Measurements from ENCODE around the gene ZAP70.

The ZAP70 gene

DNA sequence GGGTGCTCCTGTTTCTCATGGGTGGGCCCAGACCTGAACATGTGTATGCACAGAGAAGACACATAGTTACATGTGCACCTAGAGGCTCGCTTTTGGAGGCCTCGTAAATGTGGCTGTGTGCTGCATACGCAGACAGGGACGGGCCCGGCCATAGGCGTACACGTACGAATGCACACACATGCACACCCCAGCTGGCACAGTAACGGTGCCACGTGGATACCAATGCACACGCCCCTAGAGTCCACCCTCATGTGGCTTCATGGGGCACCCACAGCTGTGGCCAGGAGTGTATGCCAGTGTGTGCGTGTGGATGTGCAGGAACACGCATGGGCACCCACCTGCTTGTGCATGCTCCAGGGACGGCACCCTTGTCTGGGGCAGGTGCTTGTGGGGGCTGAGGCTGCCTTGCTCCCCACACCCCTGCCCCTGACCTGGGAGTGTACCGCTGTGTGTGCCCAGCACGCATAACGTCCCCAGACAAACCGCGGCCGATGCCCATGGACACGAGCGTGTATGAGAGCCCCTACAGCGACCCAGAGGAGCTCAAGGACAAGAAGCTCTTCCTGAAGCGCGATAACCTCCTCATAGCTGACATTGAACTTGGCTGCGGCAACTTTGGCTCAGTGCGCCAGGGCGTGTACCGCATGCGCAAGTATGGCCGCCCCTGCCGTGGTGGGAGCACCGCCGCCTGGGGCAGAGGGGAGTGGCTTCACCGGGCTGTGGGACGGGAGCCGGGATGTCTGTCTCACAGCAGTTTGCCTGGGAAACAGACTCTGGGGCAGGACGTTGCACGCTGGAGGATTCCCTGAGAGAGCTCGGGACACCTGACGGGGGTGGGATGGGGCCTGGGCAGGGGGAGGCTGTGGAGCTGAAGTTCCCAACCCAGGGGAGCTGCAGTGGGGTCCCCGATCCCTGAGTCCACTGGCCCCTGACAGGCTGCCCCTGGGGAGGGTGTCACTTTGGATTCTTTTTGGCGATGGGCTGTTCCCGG lies 21.0 kb downstream of the ZAP70 start:
- DNase-seq (ENCODE audit: low read depth), result no peak

DNA sequence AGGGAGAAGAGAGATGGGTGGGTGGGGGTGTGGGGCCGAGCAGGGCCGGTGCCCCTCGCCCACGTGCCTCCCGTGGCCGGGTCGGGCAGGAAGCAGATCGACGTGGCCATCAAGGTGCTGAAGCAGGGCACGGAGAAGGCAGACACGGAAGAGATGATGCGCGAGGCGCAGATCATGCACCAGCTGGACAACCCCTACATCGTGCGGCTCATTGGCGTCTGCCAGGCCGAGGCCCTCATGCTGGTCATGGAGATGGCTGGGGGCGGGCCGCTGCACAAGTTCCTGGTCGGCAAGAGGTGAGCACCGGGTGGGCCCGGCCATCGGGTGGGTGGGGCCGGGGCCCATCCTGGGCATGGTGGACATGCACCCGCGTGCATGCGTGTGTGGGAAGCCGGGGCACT lies 21.8 kb downstream of the ZAP70 start:
- no peak for DNase-seq (ENCODE audit: low read depth)

DNA sequence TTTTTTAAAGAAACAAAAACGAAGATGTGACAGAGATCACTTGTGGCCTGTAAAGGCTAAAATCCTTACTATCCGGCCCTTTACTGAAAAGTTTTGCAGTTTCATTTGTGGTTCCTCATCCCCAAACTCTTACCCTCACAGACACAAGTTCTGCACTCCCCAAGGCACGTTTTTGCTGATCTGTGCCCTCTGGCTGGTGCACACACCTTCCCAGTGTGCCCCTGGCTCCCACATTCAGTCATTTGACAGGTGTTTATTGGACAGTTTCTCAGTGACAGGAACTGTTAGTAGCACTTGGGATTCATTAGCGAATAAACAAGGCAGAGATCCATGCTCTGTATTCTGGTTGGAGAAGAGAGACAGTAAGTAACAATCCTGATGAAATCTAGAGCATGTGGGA lies 22.8 kb downstream of the ZAP70 start:
- no peak for DNase-seq (ENCODE audit: low read depth)

DNA sequence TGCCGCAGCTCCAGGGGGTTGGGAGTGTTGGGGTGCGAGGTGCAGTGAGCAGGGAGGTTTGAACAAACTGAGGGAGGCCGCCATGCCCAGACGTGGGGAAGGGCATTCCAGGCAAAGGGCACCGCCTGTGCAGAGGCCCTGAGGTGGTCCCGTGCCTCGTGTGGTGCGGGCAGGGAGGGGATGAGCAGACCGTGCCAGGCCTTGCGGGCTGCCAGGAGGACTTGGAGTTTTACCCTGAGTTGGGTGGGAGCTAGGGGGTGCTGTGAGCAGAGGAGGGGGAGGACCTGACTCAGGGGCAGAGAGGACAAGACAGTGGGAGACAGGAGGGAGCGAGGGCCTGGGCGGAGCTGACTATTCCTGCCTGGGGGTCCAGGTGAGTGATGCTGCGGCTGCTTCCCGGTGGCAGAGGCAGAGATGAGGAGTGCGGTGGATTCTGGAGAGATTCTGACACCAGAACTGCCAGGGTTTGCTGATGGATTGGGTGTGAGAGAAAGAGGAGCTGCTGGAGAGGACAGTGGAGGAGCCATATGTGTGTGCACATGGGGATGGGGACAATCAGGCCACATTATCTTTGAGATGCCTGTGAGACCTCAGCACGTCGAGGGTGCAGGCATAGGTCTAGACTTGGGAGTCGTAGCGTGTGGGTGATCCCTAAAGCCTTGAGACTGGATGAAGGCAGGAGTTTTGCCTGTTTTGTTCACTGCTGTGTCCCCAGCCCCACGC lies 23.4 kb downstream of the ZAP70 start:
- no peak for DNase-seq (ENCODE audit: low read depth)

DNA sequence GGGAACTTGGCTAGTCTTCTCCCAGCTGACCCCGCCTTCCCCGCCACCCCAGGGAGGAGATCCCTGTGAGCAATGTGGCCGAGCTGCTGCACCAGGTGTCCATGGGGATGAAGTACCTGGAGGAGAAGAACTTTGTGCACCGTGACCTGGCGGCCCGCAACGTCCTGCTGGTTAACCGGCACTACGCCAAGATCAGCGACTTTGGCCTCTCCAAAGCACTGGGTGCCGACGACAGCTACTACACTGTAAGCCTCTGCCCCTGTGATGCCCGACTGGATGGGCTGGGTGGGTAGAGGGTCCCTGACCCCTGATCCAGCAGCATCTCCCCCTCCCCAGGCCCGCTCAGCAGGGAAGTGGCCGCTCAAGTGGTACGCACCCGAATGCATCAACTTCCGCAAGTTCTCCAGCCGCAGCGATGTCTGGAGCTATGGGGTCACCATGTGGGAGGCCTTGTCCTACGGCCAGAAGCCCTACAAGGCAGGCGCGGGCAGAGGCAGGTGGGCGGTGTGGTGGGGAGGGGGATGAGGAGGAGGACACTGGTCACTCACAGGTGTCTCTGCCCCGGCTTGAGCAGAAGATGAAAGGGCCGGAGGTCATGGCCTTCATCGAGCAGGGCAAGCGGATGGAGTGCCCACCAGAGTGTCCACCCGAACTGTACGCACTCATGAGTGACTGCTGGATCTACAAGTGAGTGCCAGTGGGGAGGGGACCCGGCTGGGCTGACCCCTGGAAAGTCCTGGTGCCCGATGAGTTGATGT lies 24.2 kb downstream of the ZAP70 start:
- DNase-seq (ENCODE audit: low read depth), result no peak

DNA sequence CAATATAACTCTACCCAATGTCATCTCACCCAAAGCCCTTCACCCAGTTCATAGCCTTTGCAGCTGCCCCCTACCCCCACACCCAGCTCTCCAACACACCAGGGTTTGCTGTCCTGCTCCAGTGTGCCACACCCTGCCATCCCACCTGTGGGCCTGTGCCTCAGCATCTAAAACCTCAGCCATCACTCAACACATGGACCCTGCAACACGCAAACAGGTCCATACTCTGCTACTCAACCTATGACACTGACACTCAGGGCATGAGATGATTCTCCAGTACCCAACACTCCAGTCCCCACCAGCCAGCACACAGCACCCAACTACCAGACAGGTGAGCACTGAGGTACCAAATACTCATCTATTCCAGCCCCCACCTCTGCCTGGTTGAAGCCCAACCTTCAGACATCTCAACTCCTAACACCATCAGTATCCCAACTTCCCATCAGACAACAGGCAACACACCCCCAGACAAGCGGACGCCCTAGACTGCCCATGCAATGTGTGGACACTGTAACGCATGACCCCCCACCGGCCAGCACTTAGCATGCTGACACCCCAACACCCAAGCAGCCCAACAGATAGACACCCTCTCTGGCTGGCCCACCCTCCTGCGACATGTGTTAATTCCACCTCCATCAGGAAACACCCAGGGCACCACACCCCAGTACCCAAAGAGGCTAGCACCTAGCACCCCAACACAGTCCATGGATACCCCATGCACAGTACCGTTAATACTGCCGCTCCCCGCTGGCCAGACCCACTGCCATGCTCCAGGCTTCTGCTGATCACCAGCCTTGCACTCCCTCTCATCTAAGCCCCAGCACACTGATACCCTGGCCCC lies 25.0 kb downstream of the ZAP70 start:
- no peak for DNase-seq (ENCODE audit: low read depth)

DNA sequence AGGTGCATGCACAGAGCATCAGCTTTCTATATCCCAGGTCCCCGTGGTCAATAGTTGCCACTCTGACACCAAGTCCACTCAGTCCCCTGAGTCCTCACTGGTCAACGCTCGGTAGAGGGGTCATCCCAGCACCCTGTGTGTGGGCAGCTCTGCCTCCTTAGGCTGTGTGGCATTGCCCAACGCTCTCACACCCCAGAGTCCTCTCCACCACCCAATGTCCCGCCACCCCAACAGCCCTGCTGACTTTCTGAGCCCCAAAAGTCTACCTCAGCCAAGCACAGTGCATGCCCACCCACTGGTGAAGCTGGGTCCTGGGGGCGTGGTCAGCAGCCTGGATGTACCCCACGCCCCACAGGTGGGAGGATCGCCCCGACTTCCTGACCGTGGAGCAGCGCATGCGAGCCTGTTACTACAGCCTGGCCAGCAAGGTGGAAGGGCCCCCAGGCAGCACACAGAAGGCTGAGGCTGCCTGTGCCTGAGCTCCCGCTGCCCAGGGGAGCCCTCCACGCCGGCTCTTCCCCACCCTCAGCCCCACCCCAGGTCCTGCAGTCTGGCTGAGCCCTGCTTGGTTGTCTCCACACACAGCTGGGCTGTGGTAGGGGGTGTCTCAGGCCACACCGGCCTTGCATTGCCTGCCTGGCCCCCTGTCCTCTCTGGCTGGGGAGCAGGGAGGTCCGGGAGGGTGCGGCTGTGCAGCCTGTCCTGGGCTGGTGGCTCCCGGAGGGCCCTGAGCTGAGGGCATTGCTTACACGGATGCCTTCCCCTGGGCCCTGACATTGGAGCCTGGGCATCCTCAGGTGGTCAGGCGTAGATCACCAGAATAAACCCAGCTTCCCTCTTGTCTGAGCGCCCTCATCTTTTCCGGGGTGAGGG lies 25.9 kb downstream of the ZAP70 start:
- DNase-seq (ENCODE audit: low read depth), result no peak

DNA sequence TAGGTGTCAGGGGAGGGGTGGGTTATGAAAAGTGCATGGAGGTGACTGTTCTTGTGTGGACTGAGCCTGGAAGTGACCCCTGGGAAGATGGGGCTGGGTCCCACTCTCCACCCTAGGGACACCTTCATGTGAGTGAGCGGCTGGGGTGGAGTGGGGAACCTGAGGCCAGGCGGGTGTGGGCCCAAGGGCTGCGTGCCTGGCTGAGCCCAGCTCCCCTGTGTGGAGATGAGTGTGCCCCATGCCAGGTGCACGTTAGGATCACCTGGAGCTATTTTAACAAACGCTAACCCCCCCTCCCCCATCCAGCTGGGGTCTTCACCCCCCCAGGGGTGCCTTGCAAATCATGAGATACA lies 26.5 kb downstream of the ZAP70 start:
- no peak for DNase-seq (ENCODE audit: low read depth)

DNA sequence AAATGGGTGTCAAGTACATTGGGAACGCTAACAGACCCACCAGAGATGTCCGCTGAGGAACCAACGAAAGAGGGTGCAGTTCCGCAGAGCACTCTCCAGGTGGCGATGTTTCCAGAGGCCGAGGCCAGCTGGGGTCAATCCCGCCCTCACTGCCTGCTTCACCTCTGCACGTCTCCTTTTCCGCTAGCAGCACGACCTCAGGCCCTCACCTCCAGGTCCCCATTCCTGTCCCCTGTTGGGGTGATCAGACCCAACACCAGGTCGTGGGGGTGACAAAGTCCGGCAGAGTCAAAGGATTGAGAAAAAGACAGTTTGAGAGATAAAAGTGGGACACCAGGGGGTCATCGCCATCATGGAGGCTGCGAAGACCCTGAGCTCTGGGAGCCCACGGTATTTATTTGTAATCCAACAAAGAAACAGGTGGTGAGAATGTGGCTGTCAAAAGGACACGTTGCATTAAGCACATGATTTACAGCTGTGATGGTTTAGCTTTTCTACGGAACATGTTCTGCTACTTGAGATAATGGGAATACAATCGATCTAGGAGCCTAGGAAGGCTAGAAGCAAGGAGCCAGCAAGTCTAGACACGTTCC lies 27.3 kb downstream of the ZAP70 start:
- no peak for DNase-seq (ENCODE audit: low read depth)

DNA sequence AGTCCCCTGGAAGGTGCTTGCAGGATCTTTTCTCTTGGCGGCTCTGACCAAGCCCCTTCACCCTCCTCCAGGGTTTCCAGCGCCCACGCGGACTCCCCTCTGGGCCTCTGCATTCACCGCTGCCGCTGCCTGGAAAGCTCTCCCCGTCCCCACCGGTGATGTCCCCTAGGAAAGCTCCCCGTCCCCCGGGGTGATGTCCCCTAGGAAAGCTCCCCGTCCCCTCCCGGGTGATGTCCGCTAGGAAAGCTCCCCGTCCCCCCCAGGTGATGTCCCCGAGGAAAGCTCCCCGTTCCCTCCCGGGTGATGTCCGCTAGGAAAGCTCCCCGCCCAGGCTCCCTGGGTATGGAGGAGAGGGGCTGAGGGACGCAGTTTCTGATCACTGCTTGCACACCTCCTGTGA lies 27.9 kb downstream of the ZAP70 start:
- no peak for DNase-seq (ENCODE audit: low read depth)

DNA sequence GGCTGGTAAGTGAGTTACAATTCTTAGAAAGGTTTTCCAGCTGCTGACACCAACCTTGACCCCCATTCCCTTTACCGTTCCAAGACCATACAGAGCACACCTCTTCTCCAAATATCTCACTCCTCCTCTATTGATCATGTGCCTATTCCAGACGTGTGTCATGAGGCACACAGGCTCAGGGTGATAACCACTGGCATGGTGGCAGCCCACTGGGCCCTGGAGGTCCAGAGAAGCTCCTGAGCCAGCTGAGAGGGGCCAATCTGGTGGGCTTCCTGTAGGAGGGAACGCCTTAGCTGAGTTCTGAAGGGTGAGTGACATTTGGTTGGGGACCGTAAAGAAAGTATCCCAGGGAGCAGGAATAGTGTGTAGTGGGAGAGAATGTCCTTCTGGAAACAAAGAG lies 28.3 kb downstream of the ZAP70 start:
- DNase-seq (ENCODE audit: low read depth), result no peak

DNA sequence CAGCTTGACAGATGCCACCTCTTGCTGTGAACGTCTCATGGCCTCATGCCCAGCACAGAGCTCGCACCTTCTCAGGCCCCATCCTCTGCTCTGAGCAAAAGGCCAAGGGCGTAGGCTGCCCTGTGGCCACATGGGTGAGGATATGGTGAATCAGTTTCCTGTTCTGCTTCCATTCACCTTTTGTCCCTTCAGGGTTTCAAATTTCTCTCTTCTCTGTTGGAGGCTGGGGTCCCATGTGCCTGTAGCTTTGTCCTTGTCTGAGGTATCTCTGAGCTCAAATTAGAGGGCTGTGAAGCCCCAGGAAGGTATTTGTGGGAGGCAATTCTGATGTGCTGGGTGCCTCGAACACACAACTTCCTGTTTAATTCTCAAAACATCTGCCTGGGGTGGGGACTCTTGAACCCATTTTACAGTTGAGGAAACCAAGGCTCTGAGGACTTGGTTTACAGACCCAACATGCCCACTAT lies 29.0 kb downstream of the ZAP70 start:
- DNase-seq (ENCODE audit: low read depth), result no peak

DNA sequence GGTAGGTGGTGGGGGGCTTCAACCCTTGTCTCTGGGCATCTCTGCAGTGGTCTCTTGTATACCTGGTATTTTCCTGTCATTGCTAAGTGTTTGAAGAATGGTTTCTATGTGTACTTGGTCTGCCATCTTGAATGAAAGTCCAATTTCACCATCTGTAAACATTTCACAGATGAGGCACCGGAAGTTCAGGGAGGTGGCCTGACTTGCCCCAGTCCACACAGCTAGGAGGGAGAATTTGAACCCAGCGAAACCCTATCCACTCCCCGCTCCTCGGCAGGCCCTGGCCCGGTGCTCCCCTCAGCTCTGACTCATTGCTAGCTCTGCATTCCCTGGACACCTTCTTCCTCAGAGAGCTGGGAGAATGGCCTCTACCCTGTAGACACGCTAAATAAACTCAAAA lies 30.5 kb downstream of the ZAP70 start:
- DNase-seq (ENCODE audit: low read depth), result no peak

DNA sequence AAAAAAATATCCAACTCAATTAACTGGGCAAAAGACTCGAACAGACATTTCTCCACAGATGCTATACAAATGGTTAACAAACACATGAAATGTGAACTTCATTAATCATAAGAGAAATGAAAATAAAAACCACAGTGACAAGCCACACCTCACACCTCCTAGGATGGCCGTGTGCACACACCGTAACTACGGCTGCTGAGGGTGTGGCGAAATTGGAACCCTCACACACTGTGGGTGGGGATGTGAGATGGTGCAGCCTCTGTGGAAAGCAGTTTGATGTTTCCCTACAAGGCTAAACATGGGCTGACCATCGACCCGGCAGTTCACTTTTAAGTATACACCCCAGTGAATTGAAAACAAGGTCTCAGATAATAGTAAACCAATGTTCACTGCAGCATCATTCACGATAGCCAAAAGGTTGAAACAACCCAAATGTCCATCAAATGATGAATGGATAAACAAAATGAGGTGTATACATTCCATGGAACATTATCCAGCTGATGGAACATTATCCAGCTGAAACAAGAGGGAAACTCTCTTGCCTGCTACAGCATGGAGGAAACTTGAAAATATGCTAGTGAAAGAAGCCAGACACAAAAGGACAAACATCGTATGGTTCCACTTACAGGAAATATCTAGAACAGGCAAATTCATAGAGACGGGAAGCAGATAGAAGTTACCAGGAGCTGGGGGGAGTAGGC lies 32.2 kb downstream of the ZAP70 start:
- no peak for DNase-seq (ENCODE audit: low read depth)

DNA sequence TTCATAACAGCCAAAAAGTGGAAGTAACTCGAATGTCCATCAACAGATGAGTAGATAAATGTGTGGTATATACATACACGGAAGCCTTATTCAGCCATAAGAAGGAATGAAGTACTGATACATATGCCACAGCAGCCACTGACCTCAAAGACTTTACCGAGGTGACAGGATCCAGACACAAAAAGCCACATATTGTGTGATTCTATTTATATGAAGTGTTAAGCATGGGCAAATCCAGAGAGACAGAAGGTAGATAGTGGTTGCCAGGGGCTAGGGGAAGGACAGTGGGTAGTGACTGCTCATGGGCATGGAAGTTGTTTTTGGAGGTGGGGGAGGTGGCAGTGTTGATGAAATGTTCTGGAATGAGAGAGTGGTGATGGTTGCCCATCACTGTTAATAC lies 33.9 kb downstream of the ZAP70 start:
- no peak for DNase-seq (ENCODE audit: low read depth)

DNA sequence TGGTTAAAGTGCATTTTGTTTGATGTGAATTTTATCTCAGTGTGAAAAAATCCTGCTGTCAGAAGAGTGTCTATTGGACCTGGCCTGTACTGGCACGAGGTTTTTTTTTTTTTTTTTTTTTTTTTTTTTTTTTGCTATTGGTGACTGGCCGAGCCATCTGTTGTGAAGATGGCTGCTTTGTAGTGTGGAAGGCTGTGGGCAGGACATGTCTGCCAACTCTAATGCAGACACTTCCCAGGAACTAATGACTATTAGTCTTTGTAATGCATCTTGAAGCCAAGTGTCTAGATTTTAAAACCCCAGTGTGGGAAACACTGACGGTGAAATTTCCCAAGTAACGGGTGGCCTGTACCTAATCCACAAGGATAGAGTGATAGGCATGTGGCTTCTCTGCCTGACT lies 34.3 kb downstream of the ZAP70 start:
- DNase-seq (ENCODE audit: low read depth), result no peak

DNA sequence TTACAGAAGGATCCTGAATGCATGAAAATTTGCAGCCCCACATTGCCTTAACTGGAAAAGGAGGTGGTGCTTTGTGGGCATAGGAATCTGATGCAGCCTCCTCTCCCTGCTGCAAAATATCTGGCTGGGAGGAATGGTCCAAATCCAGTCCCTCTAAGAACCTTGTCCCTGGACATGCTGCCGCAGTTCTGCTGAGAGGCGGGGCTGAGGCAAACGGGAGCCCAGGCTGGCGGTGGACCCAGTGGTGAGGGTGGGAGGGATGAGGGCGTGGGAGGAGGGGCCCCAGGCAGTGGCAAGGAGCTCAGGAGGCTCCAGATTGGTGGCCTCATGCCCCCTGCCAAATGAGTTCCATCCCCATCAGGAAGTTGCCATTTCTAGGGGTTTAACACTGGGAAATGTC lies 36.2 kb downstream of the ZAP70 start:
- DNase-seq (ENCODE audit: low read depth), result no peak

DNA sequence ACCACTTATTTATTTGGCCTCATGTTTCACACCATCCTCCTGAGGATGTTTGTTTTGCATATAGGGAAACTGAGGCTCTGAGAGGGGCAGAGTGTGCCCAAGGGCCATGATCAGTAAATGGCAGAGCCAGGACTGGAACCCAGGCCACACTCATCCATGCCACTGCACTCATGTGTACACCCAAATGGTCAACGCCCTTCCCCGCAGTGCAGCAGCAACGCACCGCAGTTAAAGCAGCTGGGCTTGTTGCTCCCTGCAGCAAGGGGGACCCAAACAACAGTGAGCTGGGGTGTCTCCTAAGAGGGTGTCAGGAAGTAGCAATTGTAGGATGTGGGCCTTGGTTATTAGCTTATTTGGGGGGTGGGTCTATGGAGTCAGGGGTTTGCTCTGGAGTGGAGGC lies 36.6 kb downstream of the ZAP70 start:
- DNase-seq (ENCODE audit: low read depth), result no peak

DNA sequence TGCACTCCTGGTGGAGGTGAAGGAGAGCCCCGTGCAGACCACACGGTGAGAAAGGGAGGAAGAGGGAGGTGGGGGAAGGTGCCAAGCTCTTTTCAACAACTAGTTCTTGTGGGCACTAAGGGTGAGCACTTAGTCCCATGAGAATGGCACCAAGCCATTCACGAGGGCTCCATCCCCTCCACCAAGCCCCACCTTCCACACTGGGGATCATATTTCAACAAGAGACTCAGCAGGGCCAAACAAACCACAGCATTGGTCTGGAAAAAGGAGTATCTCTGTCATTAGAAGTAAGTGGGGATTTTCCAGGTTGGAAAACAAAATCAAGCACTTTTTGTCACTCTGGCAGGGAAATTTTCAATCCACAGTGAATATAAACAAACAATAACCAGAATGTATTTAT lies 38.4 kb downstream of the ZAP70 start:
- DNase-seq (ENCODE audit: low read depth), result no peak

Measured in stimulated activated CD8-positive, alpha-beta memory T cell treated with anti-CD3 and anti-CD28 coated beads, Interleukin-12 subunit alpha, Interleukin-12 subunit beta, amount 100 ng/mL, for 1 hour (primary cell).